ENCODE results near the gene TSBP1.

The TSBP1 gene, protein sequence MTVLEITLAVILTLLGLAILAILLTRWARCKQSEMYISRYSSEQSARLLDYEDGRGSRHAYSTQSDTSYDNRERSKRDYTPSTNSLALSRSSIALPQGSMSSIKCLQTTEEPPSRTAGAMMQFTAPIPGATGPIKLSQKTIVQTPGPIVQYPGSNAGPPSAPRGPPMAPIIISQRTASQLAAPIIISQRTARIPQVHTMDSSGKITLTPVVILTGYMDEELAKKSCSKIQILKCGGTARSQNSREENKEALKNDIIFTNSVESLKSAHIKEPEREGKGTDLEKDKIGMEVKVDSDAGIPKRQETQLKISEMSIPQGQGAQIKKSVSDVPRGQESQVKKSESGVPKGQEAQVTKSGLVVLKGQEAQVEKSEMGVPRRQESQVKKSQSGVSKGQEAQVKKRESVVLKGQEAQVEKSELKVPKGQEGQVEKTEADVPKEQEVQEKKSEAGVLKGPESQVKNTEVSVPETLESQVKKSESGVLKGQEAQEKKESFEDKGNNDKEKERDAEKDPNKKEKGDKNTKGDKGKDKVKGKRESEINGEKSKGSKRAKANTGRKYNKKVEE

GRCh38 chr6:32371803-32372202 lies at the start of gene TSBP1:
Gene TSBP1, minus strand, starts transcription at chr6:32371903. Its CDS starts 197 bp downstream, at chr6:32371706.
- DNase-seq: no peak

- DNase-seq: no peak
These were observed 44.3 kb upstream of the TSBP1 start for GRCh38 chr6:32416036-32416435.

- DNase-seq: peak in 42 of 56 donors; percentile 1 to 75 (median 22)
These were observed 43.9 kb upstream of the TSBP1 start for GRCh38 chr6:32415521-32416019.

GRCh38 chr6:32413427-32414047 lies 41.8 kb upstream of the TSBP1 start:
- peak in 51 of 56 donors; percentile 6 to 80 (median 33) for DNase-seq

- no peak for DNase-seq
These were observed 40.0 kb upstream of the TSBP1 start for GRCh38 chr6:32411566-32412327.

DNA sequence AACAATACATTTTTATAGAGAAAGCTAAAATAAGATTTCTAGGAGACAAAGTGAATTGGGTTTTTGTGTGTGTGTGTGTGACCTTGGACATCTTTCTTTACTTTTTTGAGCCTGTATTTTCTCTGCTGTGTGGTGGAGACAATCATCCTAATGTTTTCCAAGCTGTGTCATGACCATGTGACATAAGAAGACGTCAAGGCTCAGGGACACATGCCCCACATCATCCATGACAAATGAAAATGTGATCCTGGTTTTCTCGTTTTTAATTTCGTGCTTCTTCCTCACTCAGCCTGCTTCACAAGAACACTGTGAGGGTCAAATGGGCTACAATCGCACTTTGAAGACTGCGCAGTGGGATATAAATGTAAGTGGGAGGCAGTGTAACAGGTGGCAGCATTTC lies 39.2 kb upstream of the TSBP1 start:
- no peak for DNase-seq

DNA sequence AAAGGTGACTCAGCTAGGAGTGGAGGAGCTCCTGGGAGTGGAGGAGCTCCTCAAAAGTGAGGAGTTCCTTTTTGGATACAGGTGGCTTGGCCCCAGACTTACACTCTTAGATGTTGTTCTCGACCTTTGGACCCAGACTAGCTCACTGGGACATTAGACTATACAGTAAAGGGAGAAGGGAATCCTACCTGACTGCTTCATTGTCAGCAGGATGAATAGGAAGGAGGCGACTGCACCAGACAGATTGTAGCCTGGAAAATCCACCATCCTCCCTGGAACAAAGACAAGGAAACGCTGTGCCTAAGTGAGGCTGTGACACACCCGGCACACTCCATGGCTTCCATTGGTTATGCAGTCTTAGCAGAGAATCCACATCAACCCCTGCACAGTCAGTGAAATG lies 35.2 kb upstream of the TSBP1 start, which contains the start of gene BTNL2:
Gene BTNL2 (minus strand): TSS at position 325 of the 400 bp plus-strand sequence. CDS start 58 bp downstream, at position 267.
- no peak for DNase-seq

GRCh38 chr6:32406197-32406596 lies 34.5 kb upstream of the TSBP1 start:
- DNase-seq: no peak

DNA sequence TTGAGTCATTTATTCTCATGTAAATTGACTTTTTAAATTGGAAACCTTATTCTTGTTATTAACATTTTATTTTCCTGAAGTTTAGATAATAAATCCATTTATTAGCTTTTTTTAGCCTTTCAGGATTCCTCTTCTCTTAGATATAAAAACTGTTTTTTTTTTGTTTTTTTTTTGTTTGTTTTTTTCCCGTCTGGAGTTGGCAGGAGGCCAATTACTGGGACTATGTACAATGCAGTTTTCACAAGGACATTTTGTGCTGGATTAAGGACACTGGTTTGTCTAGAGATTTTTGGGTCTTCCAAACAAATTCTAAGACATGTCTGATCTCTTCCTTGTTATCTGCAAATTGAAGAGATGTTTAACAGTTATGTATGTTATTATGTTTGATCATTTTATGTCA lies 34.0 kb upstream of the TSBP1 start:
- DNase-seq: no peak

GRCh38 chr6:32402812-32403211 lies 31.1 kb upstream of the TSBP1 start:
- no peak for DNase-seq

DNA sequence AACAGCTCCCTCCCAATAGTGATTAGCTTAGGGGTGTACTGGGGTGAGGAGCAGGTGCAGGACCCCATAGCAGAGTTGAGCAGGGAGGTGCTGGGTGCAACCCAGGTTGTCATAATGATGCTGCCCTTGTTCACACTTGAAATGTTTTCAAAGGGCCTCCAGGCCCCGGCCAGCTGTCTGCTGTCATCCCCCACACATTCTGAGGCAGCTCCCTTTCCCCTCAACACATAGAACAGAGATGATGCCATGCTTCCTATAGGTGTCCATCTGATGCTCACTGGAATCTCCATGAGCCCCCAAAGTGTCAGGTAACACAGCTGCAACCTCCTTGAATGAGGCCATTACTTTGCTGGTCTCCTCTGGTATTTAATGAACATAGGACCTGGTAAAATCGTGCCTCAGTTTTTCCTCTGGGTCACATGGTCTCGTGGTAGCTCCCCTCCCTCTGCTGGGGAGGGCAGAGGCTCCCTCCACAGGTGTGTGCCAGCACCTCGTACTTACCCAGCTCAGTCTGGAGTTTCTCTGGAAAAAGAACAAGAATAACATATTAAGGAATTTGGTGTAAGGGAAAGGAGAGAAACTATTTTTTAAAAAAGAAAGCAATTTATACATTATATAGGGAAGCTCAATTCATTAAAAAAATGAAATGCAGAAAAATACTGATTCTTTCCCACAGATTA lies 29.7 kb upstream of the TSBP1 start:
- DNase-seq: no peak

DNA sequence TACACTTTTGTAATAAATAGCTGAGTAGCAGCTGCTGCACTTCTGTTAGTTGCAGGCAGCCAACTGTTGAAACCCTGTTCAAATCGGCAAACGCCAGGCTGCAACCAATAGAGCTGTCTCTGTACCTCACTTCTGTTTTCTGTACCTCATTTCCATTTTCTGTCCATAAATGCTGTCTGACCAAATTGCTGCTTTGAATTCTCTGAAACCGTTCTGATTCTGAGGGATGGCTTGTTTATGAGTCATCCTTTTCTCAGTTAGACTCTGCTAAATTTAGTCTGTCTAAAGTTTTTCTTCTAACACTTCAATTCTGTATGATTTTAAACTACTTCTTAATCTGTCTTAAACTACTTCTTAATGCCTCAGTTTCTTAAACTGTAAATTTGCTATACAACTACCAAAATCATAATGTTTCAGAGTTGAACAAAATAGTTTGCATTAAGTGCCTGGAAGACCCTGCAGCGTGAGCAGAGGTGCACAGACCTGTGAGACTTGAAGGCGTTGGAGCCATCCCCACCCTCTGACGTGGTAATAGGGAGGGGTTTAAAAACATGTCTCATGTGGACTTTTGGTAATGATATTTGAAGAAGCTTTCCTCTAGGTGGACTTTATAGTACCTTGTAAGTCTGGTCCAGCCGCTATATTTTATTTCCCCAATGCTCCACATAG lies 25.7 kb upstream of the TSBP1 start:
- DNase-seq: no peak

GRCh38 chr6:32396028-32396427 lies 24.3 kb upstream of the TSBP1 start:
- DNase-seq: no peak

DNA sequence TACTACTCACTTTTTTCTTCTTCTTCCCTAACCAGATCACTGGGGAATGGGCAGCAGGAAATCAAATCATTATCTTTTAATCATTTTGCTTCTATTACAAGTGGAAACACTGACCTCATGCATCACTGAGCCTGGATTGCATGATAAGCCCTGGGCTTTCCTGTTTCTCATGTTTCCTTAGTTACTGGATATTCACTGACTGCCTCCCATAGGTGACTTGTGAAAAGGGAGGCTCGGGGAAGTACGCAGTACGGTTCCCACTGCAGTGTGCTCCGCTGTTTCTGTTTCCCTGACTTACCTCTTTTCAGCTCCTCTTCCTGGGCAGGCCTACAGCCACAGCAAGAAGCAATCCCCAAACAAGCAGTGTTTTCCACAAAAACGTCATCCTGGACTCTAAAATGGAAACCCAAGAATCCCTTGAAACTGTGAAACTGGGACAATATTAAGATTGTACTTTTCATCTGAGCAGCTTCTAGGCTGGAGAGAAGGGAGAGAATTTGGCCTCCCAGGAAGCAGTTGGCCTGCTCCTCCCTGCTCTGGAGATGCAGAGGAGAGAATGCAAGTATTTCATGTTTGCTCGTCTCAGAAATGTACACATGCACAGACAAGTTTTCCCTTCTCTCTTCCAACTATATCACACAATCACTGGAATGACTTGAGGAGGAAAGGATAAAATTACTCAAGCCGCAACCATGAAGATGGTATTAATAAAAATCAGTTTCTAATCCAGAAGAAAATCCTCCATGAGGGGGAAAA lies 22.1 kb upstream of the TSBP1 start:
- no peak for DNase-seq

- no peak for DNase-seq
These were observed 19.8 kb upstream of the TSBP1 start for GRCh38 chr6:32391505-32391904.

- DNase-seq: no peak
These were observed 16.1 kb upstream of the TSBP1 start for GRCh38 chr6:32387589-32388340.

DNA sequence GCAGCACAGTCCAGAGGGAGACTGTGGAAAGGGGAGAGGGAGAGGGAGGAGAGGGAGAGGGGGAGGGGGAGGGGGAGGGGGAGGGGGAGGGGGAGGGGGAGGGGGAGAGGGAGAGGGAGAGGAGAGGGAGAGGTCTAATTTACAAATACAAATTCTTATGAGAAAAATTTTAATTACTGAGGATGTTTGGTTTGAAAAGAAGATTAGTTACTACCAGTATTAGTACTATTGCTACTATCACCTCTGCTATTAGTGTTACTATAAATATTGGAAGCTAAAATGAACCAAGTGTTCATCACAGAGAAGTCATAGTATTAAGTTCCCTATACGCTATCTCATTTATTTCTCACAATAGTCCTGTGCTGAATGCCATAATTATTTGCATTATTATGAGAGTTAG lies 14.3 kb upstream of the TSBP1 start:
- no peak for DNase-seq

DNA sequence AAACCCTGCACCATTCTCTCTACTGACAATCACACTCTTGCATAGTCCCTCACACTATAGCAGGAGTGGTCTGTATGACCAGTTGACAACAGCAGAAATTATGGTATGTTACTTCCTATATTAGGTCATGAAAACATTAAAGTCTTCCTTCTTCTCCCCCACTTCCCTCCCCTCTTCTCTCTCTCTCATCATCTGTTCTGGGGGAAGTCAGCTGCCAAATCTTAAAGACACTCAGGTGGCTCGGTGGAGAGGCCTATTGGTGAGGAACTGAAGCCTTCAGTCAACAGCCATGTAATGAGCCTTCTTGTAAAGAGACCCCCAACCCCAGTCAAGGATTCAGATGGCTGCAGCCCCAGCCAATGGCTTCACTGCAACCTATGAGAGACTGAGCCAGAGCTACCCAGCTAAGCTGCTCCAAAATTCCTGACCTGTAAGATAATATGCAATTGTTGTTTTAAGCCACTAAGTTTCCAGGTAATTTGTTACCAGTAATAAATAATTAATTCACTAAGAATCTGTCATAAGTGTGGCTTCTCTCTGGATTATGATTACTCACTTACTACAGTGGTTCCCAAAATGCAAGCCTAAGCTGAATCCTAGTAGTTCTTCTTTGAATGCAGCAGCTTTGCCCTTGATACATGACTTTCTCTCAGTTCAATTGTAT lies 11.2 kb upstream of the TSBP1 start:
- no peak for DNase-seq

Measured in amygdala (tissue), 56 donors.